Panc1 (cell line): Measurements from ENCODE around the gene NAA11.

Source experiments
- POLR2AphosphoS5 ChIP-seq: IDR thresholded peaks from 2 replicates; pipeline ENCODE4 v1.6.1; 2012; ENCODE audit warnings: mild to moderate bottlenecking, low read depth, low read length, moderate library complexity
- TF ChIP-seq, protein P1 (sequence below): fragments of 450-650 bp; IDR thresholded peaks from 2 replicates; pipeline ENCODE4 v1.5.1; 2017; ENCODE audit warnings: mild to moderate bottlenecking

DNA sequence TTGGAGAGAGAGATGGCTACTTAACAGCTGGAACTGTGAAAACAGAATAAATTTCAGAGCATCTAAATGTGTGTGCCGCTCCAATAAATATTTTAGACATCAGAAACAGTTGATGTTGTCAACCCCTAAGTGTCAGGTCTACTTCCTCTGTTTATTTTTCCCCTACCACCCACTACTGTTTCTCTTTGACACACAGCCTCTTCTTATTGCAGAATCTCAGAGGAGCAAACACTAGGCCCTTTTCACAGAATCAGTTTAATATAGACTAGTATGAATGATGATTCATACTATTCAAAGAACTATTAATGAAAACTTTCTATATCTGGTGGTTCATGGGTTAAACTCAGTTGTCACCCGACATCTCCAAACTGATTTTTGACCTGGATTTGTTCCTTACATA, 33.9 kb downstream of the NAA11 start:
- TF ChIP-seq, protein P1, sequence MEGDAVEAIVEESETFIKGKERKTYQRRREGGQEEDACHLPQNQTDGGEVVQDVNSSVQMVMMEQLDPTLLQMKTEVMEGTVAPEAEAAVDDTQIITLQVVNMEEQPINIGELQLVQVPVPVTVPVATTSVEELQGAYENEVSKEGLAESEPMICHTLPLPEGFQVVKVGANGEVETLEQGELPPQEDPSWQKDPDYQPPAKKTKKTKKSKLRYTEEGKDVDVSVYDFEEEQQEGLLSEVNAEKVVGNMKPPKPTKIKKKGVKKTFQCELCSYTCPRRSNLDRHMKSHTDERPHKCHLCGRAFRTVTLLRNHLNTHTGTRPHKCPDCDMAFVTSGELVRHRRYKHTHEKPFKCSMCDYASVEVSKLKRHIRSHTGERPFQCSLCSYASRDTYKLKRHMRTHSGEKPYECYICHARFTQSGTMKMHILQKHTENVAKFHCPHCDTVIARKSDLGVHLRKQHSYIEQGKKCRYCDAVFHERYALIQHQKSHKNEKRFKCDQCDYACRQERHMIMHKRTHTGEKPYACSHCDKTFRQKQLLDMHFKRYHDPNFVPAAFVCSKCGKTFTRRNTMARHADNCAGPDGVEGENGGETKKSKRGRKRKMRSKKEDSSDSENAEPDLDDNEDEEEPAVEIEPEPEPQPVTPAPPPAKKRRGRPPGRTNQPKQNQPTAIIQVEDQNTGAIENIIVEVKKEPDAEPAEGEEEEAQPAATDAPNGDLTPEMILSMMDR = no peak
- TF ChIP-seq POLR2AphosphoS5 = no peak
